Measurements from ENCODE around the gene BCAS4.

- no peak for TF ChIP-seq EZH2 (IDR thresholded peaks at IDR 0.05; ENCODE audit: low read length, missing control alignments)
- TF ChIP-seq, protein P1, sequence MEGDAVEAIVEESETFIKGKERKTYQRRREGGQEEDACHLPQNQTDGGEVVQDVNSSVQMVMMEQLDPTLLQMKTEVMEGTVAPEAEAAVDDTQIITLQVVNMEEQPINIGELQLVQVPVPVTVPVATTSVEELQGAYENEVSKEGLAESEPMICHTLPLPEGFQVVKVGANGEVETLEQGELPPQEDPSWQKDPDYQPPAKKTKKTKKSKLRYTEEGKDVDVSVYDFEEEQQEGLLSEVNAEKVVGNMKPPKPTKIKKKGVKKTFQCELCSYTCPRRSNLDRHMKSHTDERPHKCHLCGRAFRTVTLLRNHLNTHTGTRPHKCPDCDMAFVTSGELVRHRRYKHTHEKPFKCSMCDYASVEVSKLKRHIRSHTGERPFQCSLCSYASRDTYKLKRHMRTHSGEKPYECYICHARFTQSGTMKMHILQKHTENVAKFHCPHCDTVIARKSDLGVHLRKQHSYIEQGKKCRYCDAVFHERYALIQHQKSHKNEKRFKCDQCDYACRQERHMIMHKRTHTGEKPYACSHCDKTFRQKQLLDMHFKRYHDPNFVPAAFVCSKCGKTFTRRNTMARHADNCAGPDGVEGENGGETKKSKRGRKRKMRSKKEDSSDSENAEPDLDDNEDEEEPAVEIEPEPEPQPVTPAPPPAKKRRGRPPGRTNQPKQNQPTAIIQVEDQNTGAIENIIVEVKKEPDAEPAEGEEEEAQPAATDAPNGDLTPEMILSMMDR (conservative IDR thresholded peaks at IDR 0.05 in 1 of 2, IDR thresholded peaks at IDR 0.05 in 1 of 2; ENCODE audit: low read depth in 1 of 2, low read length in 2 of 2): no peak
Observed at GRCh38 chr20:50924261-50924920, 129.5 kb downstream of the BCAS4 start.

Measured in fibroblast of lung (primary cell).